22Rv1 (cell line): ENCODE measurements around the gene INSM2.

Experiments used
- ZFX ChIP-seq: fragments of 450-650 bp; IDR thresholded peaks from 2 replicates; pipeline ENCODE4 v1.6.1; 2017; ENCODE audit warnings: antibody characterized with exemption, borderline replicate concordance
- TF ChIP-seq, protein P1 (sequence below): fragments of 450-650 bp; IDR thresholded peaks from 2 replicates; pipeline ENCODE4 v1.5.1; 2017; ENCODE audit warnings: mild to moderate bottlenecking

DNA sequence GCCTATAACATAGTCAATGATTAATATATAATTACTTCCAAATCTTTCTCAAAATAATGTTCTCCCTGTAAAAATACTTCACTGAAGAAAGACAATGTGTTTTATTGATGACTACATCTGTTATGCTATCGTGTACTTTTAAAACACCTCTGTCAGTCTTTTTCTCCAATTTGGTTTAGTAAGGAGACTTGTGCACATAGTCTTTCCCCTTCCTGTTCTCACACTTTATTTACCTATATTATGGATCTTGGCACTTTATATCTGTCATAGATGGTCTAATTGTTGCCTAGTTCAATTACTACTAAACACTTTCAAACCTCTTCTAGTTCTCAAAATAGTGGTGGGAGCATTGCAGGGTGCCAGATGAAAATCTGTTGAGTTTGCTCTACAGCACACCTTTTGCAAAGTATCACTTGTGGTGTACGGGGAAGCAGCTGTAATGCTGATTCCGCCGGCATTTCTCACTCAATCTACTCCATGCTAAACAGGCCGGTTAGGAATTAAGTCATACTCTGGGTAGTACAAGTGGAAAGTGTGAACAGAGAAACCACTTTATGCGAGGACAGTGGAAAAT lies 1.1 kb upstream of the INSM2 start:
- TF ChIP-seq, protein P1, sequence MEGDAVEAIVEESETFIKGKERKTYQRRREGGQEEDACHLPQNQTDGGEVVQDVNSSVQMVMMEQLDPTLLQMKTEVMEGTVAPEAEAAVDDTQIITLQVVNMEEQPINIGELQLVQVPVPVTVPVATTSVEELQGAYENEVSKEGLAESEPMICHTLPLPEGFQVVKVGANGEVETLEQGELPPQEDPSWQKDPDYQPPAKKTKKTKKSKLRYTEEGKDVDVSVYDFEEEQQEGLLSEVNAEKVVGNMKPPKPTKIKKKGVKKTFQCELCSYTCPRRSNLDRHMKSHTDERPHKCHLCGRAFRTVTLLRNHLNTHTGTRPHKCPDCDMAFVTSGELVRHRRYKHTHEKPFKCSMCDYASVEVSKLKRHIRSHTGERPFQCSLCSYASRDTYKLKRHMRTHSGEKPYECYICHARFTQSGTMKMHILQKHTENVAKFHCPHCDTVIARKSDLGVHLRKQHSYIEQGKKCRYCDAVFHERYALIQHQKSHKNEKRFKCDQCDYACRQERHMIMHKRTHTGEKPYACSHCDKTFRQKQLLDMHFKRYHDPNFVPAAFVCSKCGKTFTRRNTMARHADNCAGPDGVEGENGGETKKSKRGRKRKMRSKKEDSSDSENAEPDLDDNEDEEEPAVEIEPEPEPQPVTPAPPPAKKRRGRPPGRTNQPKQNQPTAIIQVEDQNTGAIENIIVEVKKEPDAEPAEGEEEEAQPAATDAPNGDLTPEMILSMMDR = no peak
- no peak for TF ChIP-seq ZFX
